KMS-11 (cell line): ENCODE data around the gene PKP3.

Experiments used
- H2AFZ ChIP-seq: fragments of 200-600 bp; sonication (generic); 2 replicates; pipeline ENCODE4 v1.6.1; 2016; ENCODE audit warnings: antibody characterized with exemption, mixed run types, low read depth
- H3K27ac ChIP-seq: fragments of 200-600 bp; sonication (generic); 2 replicates; pipeline ENCODE4 v1.6.1; 2016; ENCODE audit warnings: mild to moderate bottlenecking, mixed run types
- H3K27me3 ChIP-seq: fragments of 200-600 bp; sonication (generic); 2 replicates; pipeline ENCODE4 v1.6.1; 2017; ENCODE audit warnings: mild to moderate bottlenecking, low read depth, mixed run types, moderate library complexity; ENCODE audit not compliant: insufficient read depth
- H3K36me3 ChIP-seq: fragments of 200-600 bp; sonication (generic); 2 replicates; pipeline ENCODE4 v1.6.1; 2017; ENCODE audit warnings: mild to moderate bottlenecking, mixed run types; ENCODE audit not compliant: insufficient read depth
- H3K4me1 ChIP-seq: fragments of 200-600 bp; sonication (generic); 2 replicates; pipeline ENCODE4 v1.6.1; 2016; ENCODE audit warnings: mild to moderate bottlenecking, low read depth, mixed run types; ENCODE audit not compliant: poor library complexity, severe bottlenecking
- H3K4me2 ChIP-seq: fragments of 200-600 bp; sonication (generic); 2 replicates; pipeline ENCODE4 v1.7.0; 2016; ENCODE audit warnings: mild to moderate bottlenecking, mixed run types
- H3K4me3 ChIP-seq: fragments of 200-600 bp; sonication (generic); IDR thresholded peaks from 2 replicates; pipeline ENCODE4 v1.6.1; 2017; ENCODE audit warnings: low read depth, low read length, mixed read lengths; ENCODE audit not compliant: insufficient read depth
- H3K79me2 ChIP-seq: fragments of 200-600 bp; sonication (generic); 2 replicates; pipeline ENCODE4 v1.6.1; 2016; ENCODE audit warnings: low read depth, mixed run types; ENCODE audit not compliant: insufficient read depth
- H3K9ac ChIP-seq: fragments of 200-600 bp; sonication (generic); 2 replicates; pipeline ENCODE4 v1.6.1; 2016; ENCODE audit warnings: mild to moderate bottlenecking, mixed run types
- H4K20me1 ChIP-seq: fragments of 200-600 bp; sonication (generic); 2 replicates; pipeline ENCODE4 v1.6.1; 2016; ENCODE audit warnings: mild to moderate bottlenecking, mixed run types; ENCODE audit not compliant: insufficient read depth
- CTCF ChIP-seq: fragments of 200-600 bp; sonication (generic); conservative IDR thresholded peaks from 2 replicates; pipeline ENCODE4 v1.6.1; 2017; ENCODE audit warnings: low read depth, mild to moderate bottlenecking, antibody characterized with exemption, low read length, moderate library complexity, mixed read lengths

Gene PKP3

GRCh38 chr11:363948-364761 lies 29.9 kb upstream of the PKP3 start:
- peak overlapping the region; percentile 19; the same call in 1 of the 2 replicates for H3K4me2 ChIP-seq
- H3K79me2 ChIP-seq: no peaks in the 10 kb centered on the region
- no peak overlapping the region for H3K9ac ChIP-seq
- no peak overlapping the region for H3K4me3 ChIP-seq
- H3K27me3 ChIP-seq: peaks cover 79% of the 10 kb centered on the region
- H4K20me1 ChIP-seq: no peaks in the 10 kb centered on the region
- no peaks in the 10 kb centered on the region for H3K4me1 ChIP-seq
- peak; percentile 56 for TF ChIP-seq CTCF
- H2AFZ ChIP-seq: no peak overlapping the region
- H3K27ac ChIP-seq: no peak overlapping the region
- H3K36me3 ChIP-seq: no peaks in the 10 kb centered on the region

- Histone ChIP-seq H3K4me1 (no peaks in the 10 kb centered on the region), H3K27ac (no peak overlapping the region), H3K9ac (no peak overlapping the region), H3K79me2 (no peaks in the 10 kb centered on the region), H3K4me3 (no peak overlapping the region), H2AFZ (no peak overlapping the region), H4K20me1 (no peaks in the 10 kb centered on the region), H3K36me3 (no peaks in the 10 kb centered on the region), H3K4me2 (no peak overlapping the region), H3K27me3 (peaks cover 73% of the 10 kb centered on the region)
- no peak for TF ChIP-seq CTCF
Measured at GRCh38 chr11:364991-365725, 28.9 kb upstream of the PKP3 start.

- H3K4me2 ChIP-seq: no peak overlapping the region
- peaks cover 73% of the 10 kb centered on the region for H3K27me3 ChIP-seq
- no peak overlapping the region for H3K9ac ChIP-seq
- no peak overlapping the region for H2AFZ ChIP-seq
- H3K4me1 ChIP-seq: no peaks in the 10 kb centered on the region
- no peaks in the 10 kb centered on the region for H4K20me1 ChIP-seq
- H3K36me3 ChIP-seq: no peaks in the 10 kb centered on the region
- TF ChIP-seq CTCF: no peak
- H3K79me2 ChIP-seq: no peaks in the 10 kb centered on the region
- H3K4me3 ChIP-seq: no peak overlapping the region
- H3K27ac ChIP-seq: no peak overlapping the region
Measured at GRCh38 chr11:365831-366230, 28.2 kb upstream of the PKP3 start.

GRCh38 chr11:367956-368413 lies 26.0 kb upstream of the PKP3 start:
- Histone ChIP-seq H4K20me1 (no peaks in the 10 kb centered on the region), H3K4me2 (no peak overlapping the region), H3K4me1 (no peaks in the 10 kb centered on the region), H3K9ac (no peak overlapping the region), H3K27me3 (peaks cover 77% of the 10 kb centered on the region), H2AFZ (no peak overlapping the region), H3K4me3 (no peak overlapping the region), H3K27ac (no peak overlapping the region), H3K79me2 (no peaks in the 10 kb centered on the region), H3K36me3 (no peaks in the 10 kb centered on the region)
- TF ChIP-seq CTCF: no peak
